Stimulated activated naive B cell treated with anti-CD40 and anti-IgM and Interleukin-4, amounts not matched to agents 10 μg/mL and 1 μg/mL and 100 μg/mL, for 72 hours (primary cell): ENCODE results near the gene VSTM2B.
"Not testable (repeated sequence)": the region's sequence is repeated elsewhere in the genome, so short reads cannot be mapped to it uniquely, and the experiment has no call there.

ENCODE experiments used
- ATAC-seq, 2 donors: fragments of 150-1000 bp; cut with Tn5 transposase; replicated peaks; 2 replicates each; pipeline ENCODE4 v1.10.0; 2021; ENCODE audit warnings: moderate library complexity in 1 of 2
- DNase-seq: peaks from one replicate; pipeline ENCODE4 v3.0.0; 2021
- H3K27ac Mint-ChIP-seq: one replicate; pipeline ENCODE4 v1.8.0; 2022; ENCODE audit warnings: mild to moderate bottlenecking, mixed read lengths
- H3K27me3 Mint-ChIP-seq, 2 donors: one replicate each; pipeline ENCODE4 v1.8.0; 2022; ENCODE audit warnings: mixed read lengths in 2 of 2
- H3K36me3 Mint-ChIP-seq, 2 donors: one replicate each; pipeline ENCODE4 v1.8.0; 2022; ENCODE audit warnings: mixed read lengths in 2 of 2, mild to moderate bottlenecking in 1 of 2
- H3K4me1 Mint-ChIP-seq, 2 donors: one replicate each; pipeline ENCODE4 v1.8.0; 2022; ENCODE audit warnings: mixed read lengths in 2 of 2, mild to moderate bottlenecking in 1 of 2
- H3K4me3 Mint-ChIP-seq, 2 donors: one replicate each; pipeline ENCODE4 v1.8.0; 2022; ENCODE audit warnings: mild to moderate bottlenecking in 2 of 2, mixed read lengths in 2 of 2, moderate library complexity in 1 of 2
- H3K9me3 Mint-ChIP-seq, 2 donors: one replicate each; pipeline ENCODE4 v1.8.0; 2022; ENCODE audit warnings: mixed read lengths in 2 of 2, mild to moderate bottlenecking in 1 of 2

Gene VSTM2B

GRCh38 chr19:29525901-29526729 is at the start of gene VSTM2B:
Gene VSTM2B, plus strand, starts transcription at chr19:29525994. Its CDS starts 590 bp downstream, at chr19:29526584.
- H3K4me3 Mint-ChIP-seq, result peak within 1 kb of the TSS; percentile 65 to 69
- DNase-seq (no peak), ATAC-seq (no peak)
- H3K27ac Mint-ChIP-seq, result peak within 1 kb of the TSS; percentile 70
- peaks cover 2 to 13% of the 10 kb centered on the region in 2 donors for H3K36me3 Mint-ChIP-seq
- peaks cover 5 to 7% of the 10 kb centered on the region in 2 donors for H3K9me3 Mint-ChIP-seq
- peaks cover 54 to 83% of the 10 kb centered on the region in 2 donors for H3K27me3 Mint-ChIP-seq
- peaks cover 24 to 37% of the 10 kb centered on the region in 2 donors for H3K4me1 Mint-ChIP-seq

DNA sequence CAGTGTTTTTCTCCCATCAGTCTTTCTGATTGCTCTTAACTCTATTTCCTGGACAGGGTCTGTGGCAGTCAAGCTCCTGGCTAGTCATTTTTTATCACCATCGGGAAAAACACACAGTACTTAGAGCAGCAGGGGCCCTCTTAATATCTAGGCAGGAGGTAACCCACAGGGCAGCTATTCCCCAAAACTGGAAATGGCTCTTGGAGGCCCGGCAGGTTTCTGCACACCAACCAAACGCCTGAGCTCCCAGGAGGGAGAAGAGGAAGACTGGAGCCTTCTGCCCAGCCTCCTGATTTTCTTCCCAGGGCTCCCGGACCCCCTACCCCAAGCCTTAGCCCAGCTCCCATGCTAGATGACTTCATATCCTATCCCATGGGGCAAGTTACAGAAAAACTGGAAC is 49.3 kb upstream of the VSTM2B start:
- Mint-ChIP-seq H3K27me3 (peaks cover 7 to 24% of the 10 kb centered on the region in 2 donors), H3K36me3 (peaks cover 0 to 3% of the 10 kb centered on the region in 2 donors), H3K4me3 (no peak overlapping the region), H3K9me3 (peaks cover 13 to 15% of the 10 kb centered on the region in 2 donors), H3K4me1 (no peaks in the 10 kb centered on the region), H3K27ac (no peak overlapping the region)
- DNase-seq (no peak), ATAC-seq (no peak)

- no peak for DNase-seq
- Mint-ChIP-seq H3K9me3 (peaks cover 15 to 18% of the 10 kb centered on the region in 2 donors), H3K4me3 (no peak overlapping the region), H3K27ac (no peak overlapping the region), H3K4me1 (no peaks in the 10 kb centered on the region), H3K36me3 (peaks cover 0 to 3% of the 10 kb centered on the region in 2 donors), H3K27me3 (peaks cover 4 to 30% of the 10 kb centered on the region in 2 donors)
- no peak for ATAC-seq
These were observed 47.8 kb upstream of the VSTM2B start for GRCh38 chr19:29477831-29478577.

DNA sequence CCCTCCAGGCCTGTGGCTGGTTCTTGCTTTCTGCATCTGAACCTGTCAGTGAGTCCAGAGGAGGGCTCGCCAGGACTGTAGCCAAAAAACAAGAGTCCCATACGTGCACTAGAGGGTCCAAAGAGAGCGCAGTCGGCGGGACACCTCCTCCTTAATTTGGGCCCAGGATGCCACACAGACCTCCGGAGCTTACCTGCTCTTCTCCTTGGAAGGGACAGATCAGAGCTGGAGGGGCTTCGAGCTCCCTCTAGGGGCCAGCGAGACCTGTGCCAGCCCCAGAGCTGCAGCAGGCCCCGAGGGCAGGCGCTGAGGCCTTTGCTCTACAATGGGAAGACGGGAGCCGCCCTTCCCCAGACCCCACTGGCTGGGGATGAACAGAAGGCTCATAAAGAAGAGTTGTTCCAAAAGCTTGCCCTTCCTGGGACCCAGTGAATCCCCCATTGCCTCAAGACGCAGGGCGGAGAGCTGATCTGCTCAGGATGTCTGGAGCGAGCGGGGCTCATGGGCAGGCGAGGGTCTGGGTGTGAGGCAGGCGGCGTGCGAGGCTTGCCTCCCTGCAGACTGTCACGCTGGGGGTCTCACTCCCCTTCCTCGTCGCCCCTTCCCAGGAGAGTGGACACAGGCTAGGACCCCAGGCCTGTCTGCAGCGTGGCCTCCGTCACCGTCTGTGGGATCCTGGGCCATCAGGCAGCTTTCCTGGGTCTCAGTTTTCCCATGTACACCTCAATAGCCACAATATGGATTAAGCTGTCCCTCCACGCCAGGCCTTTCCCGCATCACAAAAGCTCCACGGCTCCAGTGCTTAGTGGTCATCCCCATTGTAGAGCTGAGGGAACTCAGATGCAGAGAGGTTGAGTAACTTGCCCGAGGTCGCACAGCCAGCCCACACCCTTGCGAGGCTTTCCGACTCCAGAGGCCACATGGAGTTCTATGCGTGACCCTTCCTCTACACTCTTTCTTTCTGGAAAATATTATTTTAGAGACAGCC is 46.9 kb upstream of the VSTM2B start:
- Mint-ChIP-seq H3K4me3 (no peak overlapping the region), H3K27ac (no peak overlapping the region), H3K36me3 (peaks cover 0 to 3% of the 10 kb centered on the region in 2 donors), H3K27me3 (peaks cover 3 to 32% of the 10 kb centered on the region in 2 donors), H3K4me1 (no peaks in the 10 kb centered on the region), H3K9me3 (peaks cover 15 to 18% of the 10 kb centered on the region in 2 donors)
- DNase-seq (no peak), ATAC-seq (peak; percentile 31 to 57)

GRCh38 chr19:29479941-29480340 is 45.9 kb upstream of the VSTM2B start:
- ATAC-seq (no peak), DNase-seq (no peak)
- H3K27me3 Mint-ChIP-seq, result peaks cover 7 to 29% of the 10 kb centered on the region in 2 donors
- no peak overlapping the region for H3K27ac Mint-ChIP-seq
- H3K36me3 Mint-ChIP-seq, result peaks cover 0 to 3% of the 10 kb centered on the region in 2 donors
- H3K4me3 Mint-ChIP-seq, result no peak overlapping the region
- H3K4me1 Mint-ChIP-seq, result no peaks in the 10 kb centered on the region
- peaks cover 15 to 18% of the 10 kb centered on the region in 2 donors for H3K9me3 Mint-ChIP-seq

GRCh38 chr19:29480507-29480906 is 45.3 kb upstream of the VSTM2B start:
- Mint-ChIP-seq H3K4me1 (no peaks in the 10 kb centered on the region), H3K36me3 (peaks cover 0 to 3% of the 10 kb centered on the region in 2 donors), H3K27me3 (peaks cover 7 to 26% of the 10 kb centered on the region in 2 donors), H3K27ac (no peak overlapping the region), H3K4me3 (no peak overlapping the region), H3K9me3 (peaks cover 15 to 18% of the 10 kb centered on the region in 2 donors)
- DNase-seq (no peak), ATAC-seq (no peak)

DNA sequence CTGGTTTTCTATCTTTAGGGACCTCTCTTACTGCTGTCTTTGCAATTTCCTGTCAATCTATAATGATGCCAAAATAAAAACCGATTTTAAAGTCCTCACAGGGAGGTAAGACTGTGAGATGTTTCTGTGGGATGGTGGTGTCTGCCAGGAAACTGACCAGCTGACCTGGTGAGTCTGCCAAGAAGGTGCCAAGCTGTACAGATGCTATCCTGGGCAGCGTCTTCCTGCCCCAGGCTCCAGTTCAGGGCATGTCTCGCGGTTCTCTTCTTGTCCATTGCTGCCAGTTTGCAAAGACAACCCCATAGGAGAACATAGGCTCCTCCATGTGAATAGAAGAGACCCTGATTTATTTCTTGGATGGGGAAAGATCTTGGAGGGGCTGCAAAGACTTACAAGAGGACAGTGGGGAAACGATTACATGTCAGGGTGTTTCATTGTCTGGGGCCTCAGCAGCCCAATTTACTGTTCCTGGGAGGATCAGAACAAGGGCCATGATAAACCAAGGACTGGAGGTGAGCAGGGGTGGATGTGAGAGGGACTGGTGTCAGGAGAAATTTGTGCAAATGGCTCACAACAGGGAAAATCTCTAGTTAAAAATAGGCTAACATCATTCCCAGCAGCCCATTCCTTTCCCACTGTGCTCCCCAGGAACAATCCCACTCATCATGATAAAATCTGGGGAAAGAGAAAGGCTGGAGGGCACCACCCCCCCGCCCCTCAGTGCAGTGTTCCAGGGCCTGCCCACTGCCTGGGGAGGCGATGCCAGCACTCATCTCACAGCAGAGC is 42.7 kb upstream of the VSTM2B start:
- no peak overlapping the region for H3K27ac Mint-ChIP-seq
- H3K4me3 Mint-ChIP-seq, result no peak overlapping the region
- peaks cover 0 to 3% of the 10 kb centered on the region in 2 donors for H3K36me3 Mint-ChIP-seq
- no peaks in the 10 kb centered on the region for H3K4me1 Mint-ChIP-seq
- peaks cover 11 to 21% of the 10 kb centered on the region in 2 donors for H3K27me3 Mint-ChIP-seq
- ATAC-seq (no peak), DNase-seq (no peak)
- H3K9me3 Mint-ChIP-seq, result peaks cover 18 to 19% of the 10 kb centered on the region in 2 donors

- DNase-seq (no peak), ATAC-seq (no peak)
- peaks cover 11 to 21% of the 10 kb centered on the region in 2 donors for H3K27me3 Mint-ChIP-seq
- H3K36me3 Mint-ChIP-seq, result peaks cover 0 to 3% of the 10 kb centered on the region in 2 donors
- no peak overlapping the region for H3K4me3 Mint-ChIP-seq
- H3K4me1 Mint-ChIP-seq, result no peaks in the 10 kb centered on the region
- no peak overlapping the region for H3K27ac Mint-ChIP-seq
- peaks cover 18 to 19% of the 10 kb centered on the region in 2 donors for H3K9me3 Mint-ChIP-seq
These were observed 42.2 kb upstream of the VSTM2B start for GRCh38 chr19:29483641-29483920.

GRCh38 chr19:29483944-29484581 is 41.7 kb upstream of the VSTM2B start:
- H3K36me3 Mint-ChIP-seq, result peaks cover 0 to 3% of the 10 kb centered on the region in 2 donors
- H3K9me3 Mint-ChIP-seq, result peaks cover 18 to 19% of the 10 kb centered on the region in 2 donors
- ATAC-seq, result no peak
- no peak overlapping the region for H3K4me3 Mint-ChIP-seq
- no peak overlapping the region for H3K27ac Mint-ChIP-seq
- DNase-seq, result no peak
- peaks cover 11 to 21% of the 10 kb centered on the region in 2 donors for H3K27me3 Mint-ChIP-seq
- no peaks in the 10 kb centered on the region for H3K4me1 Mint-ChIP-seq

GRCh38 chr19:29484876-29485275 is 40.9 kb upstream of the VSTM2B start:
- no peak overlapping the region for H3K27ac Mint-ChIP-seq
- peaks cover 8 to 15% of the 10 kb centered on the region in 2 donors for H3K27me3 Mint-ChIP-seq
- H3K4me1 Mint-ChIP-seq, result no peaks in the 10 kb centered on the region
- ATAC-seq, result no peak
- peaks cover 15 to 16% of the 10 kb centered on the region in 2 donors for H3K9me3 Mint-ChIP-seq
- H3K36me3 Mint-ChIP-seq, result peaks cover 0 to 3% of the 10 kb centered on the region in 2 donors
- no peak overlapping the region for H3K4me3 Mint-ChIP-seq
- DNase-seq, result no peak

GRCh38 chr19:29485293-29485692 is 40.5 kb upstream of the VSTM2B start:
- H3K36me3 Mint-ChIP-seq, result peaks cover 0 to 3% of the 10 kb centered on the region in 2 donors
- peaks cover 10 to 14% of the 10 kb centered on the region in 2 donors for H3K27me3 Mint-ChIP-seq
- no peak for DNase-seq
- no peak overlapping the region for H3K27ac Mint-ChIP-seq
- no peaks in the 10 kb centered on the region for H3K4me1 Mint-ChIP-seq
- no peak overlapping the region for H3K4me3 Mint-ChIP-seq
- peaks cover 13% of the 10 kb centered on the region in 2 donors for H3K9me3 Mint-ChIP-seq
- ATAC-seq, result no peak

GRCh38 chr19:29486961-29487360 is 38.8 kb upstream of the VSTM2B start:
- H3K27ac Mint-ChIP-seq, ATAC-seq, H3K4me3 Mint-ChIP-seq, H3K9me3 Mint-ChIP-seq, H3K4me1 Mint-ChIP-seq, DNase-seq, H3K36me3 Mint-ChIP-seq: not testable (repeated sequence)
- peaks cover 23 to 25% of the 10 kb centered on the region in 2 donors for H3K27me3 Mint-ChIP-seq

DNA sequence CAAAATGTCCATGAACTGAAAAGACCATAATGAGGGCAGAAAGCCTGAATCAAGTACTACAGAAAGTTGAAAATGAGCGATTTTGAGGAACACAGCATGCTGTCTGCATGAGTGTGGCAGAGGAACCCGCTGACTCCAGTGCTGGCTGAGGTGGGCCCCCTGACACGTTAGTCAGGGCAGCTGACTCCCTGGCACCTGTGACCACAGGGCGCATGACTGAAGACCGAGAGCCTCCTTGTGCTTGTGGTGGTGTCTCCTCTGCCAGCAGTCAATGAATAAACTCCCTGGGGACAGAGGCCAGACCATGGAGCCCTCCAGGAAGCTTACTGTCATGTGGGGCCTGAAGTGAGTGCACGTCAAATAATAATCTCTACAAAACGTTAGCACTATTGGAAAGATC is 38.4 kb upstream of the VSTM2B start:
- Mint-ChIP-seq H3K4me3 (no peak overlapping the region), H3K9me3 (peaks cover 3 to 4% of the 10 kb centered on the region in 2 donors), H3K4me1 (no peaks in the 10 kb centered on the region), H3K36me3 (no peaks in the 10 kb centered on the region), H3K27me3 (peaks cover 27 to 28% of the 10 kb centered on the region in 2 donors), H3K27ac (no peak overlapping the region)
- DNase-seq (no peak), ATAC-seq (no peak)
